Measurements from ENCODE around the gene OCA2. TPM values are rescaled to one million over a fixed set of nuclear protein-coding genes. Genes with fewer than 3 reads are reported as not detected.

OCA2 gene
- total RNA-seq, 1 experiment from 2014 or later = 0.13 TPM

- Histone ChIP-seq H3K36me3 (ENCODE audit: control insufficient read depth, insufficient read depth, low read length) (no peaks in the 10 kb centered on the region), H3K9me3 (ENCODE audit: control insufficient read depth, insufficient read depth, low read depth, low read length) (no peaks in the 10 kb centered on the region), H3K27me3 (ENCODE audit: control insufficient read depth, insufficient read depth, low read length) (no peaks in the 10 kb centered on the region), H3K4me1 (ENCODE audit: control insufficient read depth, insufficient read depth, low read length) (peaks cover 2% of the 10 kb centered on the region; the same call in 1 of the 2 replicates), H3K27ac (ENCODE audit: low read length) (no peak overlapping the region), H3K4me3 (ENCODE audit: low read depth in 2 of 2, low read length in 2 of 2) (no peak overlapping the region)
- TF ChIP-seq TCF7L2 (IDR thresholded peaks at IDR 0.05; ENCODE audit: low read depth, low read length) (no peak), POLR2AphosphoS5 (IDR thresholded peaks at IDR 0.05; ENCODE audit: low read depth, low read length) (no peak)
- CTCF ChIA-PET = no interaction called here
- no TSS peak for BruUV-seq (replicated peaks)
- in situ Hi-C loops (cut with HindIII; ENCODE audit: low pct_unique_long_range_greater_than_20kb, low sequenced_read_pairs) = no loop called here
- intact Hi-C loops (cut with micrococcal nuclease; ENCODE audit: unreplicated experiment) = no loop called here
- no peak for ATAC-seq
- no peak for DNase-seq (ENCODE audit: low read depth, low spot score)
- POLR2A ChIA-PET = no interaction called here
These were observed 1.5 kb upstream of the OCA2 start for GRCh38 chr15:28100516-28101195.

GRCh38 chr15:28099555-28100140 is 533 bp upstream of the OCA2 start:
- ChIA-PET POLR2A (no interaction called here), CTCF (interaction anchor here (0.6 kb wide), 2 partner anchors 26 to 1204 kb away, joined by 3 to 6 read pairs; no protein-coding TSS in a partner anchor)
- Histone ChIP-seq H3K27ac (ENCODE audit: low read length) (no peak overlapping the region), H3K36me3 (ENCODE audit: control insufficient read depth, insufficient read depth, low read length) (no peaks in the 10 kb centered on the region), H3K4me3 (ENCODE audit: low read depth in 2 of 2, low read length in 2 of 2) (peak overlapping the region in 1 of 2 experiments; percentile 42; a peak in 2 of 4 replicates), H3K9me3 (ENCODE audit: control insufficient read depth, insufficient read depth, low read depth, low read length) (no peaks in the 10 kb centered on the region), H3K27me3 (ENCODE audit: control insufficient read depth, insufficient read depth, low read length) (no peaks in the 10 kb centered on the region), H3K4me1 (ENCODE audit: control insufficient read depth, insufficient read depth, low read length) (peaks cover 6% of the 10 kb centered on the region; the same call in 1 of the 2 replicates)
- no TSS peak for BruUV-seq (replicated peaks)
- in situ Hi-C loops (cut with HindIII; ENCODE audit: low pct_unique_long_range_greater_than_20kb, low sequenced_read_pairs) = no loop called here
- intact Hi-C loops (cut with micrococcal nuclease; ENCODE audit: unreplicated experiment) = no loop called here
- no peak for TF ChIP-seq CTCF (IDR thresholded peaks at IDR 0.05)
- no peak; the same call in 1 of the 2 replicates for ATAC-seq
- DNase-seq (ENCODE audit: low read depth, low spot score) = no peak

- in situ Hi-C loops (cut with HindIII; ENCODE audit: low pct_unique_long_range_greater_than_20kb, low sequenced_read_pairs) (no loop called here), intact Hi-C loops (cut with micrococcal nuclease; ENCODE audit: unreplicated experiment) (no loop called here)
- CTCF ChIA-PET = no interaction called here
- Histone ChIP-seq H3K9me3 (ENCODE audit: control insufficient read depth, insufficient read depth, low read depth, low read length) (no peaks in the 10 kb centered on the region), H3K27me3 (ENCODE audit: control insufficient read depth, insufficient read depth, low read length) (no peaks in the 10 kb centered on the region), H3K4me3 (ENCODE audit: low read depth in 2 of 2, low read length in 2 of 2) (no peak overlapping the region), H3K36me3 (ENCODE audit: control insufficient read depth, insufficient read depth, low read length) (no peaks in the 10 kb centered on the region), H3K27ac (ENCODE audit: low read length) (no peak overlapping the region), H3K4me1 (ENCODE audit: control insufficient read depth, insufficient read depth, low read length) (peaks cover 7% of the 10 kb centered on the region; the same call in 1 of the 2 replicates)
- POLR2A ChIA-PET = no interaction called here
- no TSS peak for BruUV-seq (replicated peaks)
- TF ChIP-seq CTCF (IDR thresholded peaks at IDR 0.05) = no peak
- TF ChIP-seq SIN3A (IDR thresholded peaks at IDR 0.05; ENCODE audit: borderline replicate concordance, insufficient read depth, low read depth, low read length) = no peak
- TF ChIP-seq POLR2AphosphoS5 (IDR thresholded peaks at IDR 0.05; ENCODE audit: low read depth, low read length) = no peak
- TF ChIP-seq REST (IDR thresholded peaks at IDR 0.05; ENCODE audit: insufficient read depth in 1 of 2, low read depth in 2 of 2, low read length in 1 of 2) = no peak
- TF ChIP-seq TCF7L2 (IDR thresholded peaks at IDR 0.05; ENCODE audit: low read depth, low read length) = no peak
- ATAC-seq = no peak
- DNase-seq (ENCODE audit: low read depth, low spot score) = no peak
These were observed 752 bp downstream of the OCA2 start for GRCh38 chr15:28098360-28098765.

All from Panc1 (cell line).